ENCODE measurements around the gene DDX6.
"Not testable (repeated sequence)": the region's sequence is repeated elsewhere in the genome, so short reads cannot be mapped to it uniquely, and the experiment has no call there.

The DDX6 gene

GRCh38 chr11:118791961-118792569 is 1.1 kb upstream of the DDX6 start:
- DNase-seq (ENCODE audit: low read depth in 2 of 2) = peak in 1 of 2 donors; percentile 38

DNA sequence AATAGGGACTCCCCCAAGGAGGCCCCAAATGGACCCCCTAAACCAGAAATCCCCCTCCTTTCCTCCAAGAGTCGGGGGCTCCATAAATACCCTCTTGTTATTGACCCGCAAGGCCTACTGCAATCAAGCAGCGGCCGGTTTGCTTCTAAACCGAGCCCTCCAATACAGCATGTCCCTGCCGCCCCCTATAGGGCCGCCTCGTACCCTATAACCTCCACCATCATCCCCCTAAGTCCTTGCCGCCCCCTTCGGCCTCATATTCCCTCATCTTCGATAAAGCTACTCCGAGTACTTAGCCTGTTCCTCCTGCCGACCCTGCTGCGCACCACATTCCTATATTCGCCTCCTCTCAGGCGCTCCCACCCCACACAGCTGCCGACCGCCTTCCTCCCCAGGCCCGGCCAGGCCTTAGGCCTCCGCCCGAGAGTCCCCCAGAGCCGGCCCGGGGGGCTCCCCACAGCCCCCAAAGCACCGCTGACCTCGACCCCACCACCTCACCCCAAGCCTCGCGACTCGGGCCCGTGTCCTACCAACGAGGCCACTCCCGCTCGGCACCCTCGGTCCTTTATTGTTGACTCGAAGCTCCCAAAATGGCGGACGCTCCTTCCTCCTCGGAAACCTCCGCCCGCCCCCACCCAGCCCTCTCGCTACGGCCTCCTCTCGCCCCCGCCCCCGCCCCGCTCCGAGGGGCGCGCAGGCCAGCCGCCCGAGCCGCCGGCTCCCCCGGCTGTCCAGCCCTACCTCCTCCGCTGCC is 430 bp downstream of the DDX6 start:
- peak in 1 of 2 donors; percentile 45 for DNase-seq (ENCODE audit: low read depth in 2 of 2)

- DNase-seq (ENCODE audit: low read depth in 2 of 2) = no peak
Observed at GRCh38 chr11:118789501-118790356, 1.2 kb downstream of the DDX6 start.

GRCh38 chr11:118786657-118787056 is 4.3 kb downstream of the DDX6 start:
- DNase-seq (ENCODE audit: low read depth in 2 of 2) = no peak

GRCh38 chr11:118785362-118785761 is 5.6 kb downstream of the DDX6 start:
- no peak for DNase-seq (ENCODE audit: low read depth in 2 of 2)

DNA sequence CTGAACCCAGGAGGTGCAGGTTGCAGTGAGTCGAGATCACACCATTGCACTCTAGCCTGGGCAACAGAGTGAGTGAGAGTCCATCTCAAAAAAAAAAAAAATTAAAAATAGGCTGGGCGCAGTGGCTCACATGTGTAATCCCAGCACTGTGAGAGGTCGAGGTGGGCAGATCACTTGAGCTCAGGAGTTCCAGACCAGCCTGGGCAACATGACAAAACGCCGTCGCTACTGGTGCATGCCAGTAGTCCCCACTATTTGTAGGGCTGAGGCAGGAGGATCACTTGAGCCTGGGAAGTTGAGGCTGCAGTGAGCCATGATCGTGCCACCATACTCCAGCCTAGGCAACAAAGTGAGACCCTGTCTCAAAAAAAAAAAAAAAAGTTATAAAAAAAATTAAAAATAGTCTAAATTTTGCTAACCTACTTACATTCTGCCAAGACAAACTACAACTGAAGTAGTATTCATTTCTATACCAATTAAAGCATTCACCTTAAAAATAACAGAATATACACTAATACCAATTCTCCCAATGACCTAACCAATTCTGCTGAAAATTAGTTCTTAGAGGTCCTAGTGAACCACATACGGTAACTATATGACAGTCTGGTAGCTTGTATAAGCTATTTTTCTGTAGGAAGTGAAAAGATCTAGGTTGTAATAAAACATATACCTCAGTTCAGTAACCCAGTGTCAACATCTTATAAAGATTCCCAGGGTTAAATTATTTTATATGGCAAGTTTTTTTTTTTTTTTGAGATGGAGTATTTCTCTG is 7.1 kb downstream of the DDX6 start:
- DNase-seq (ENCODE audit: low read depth in 2 of 2) = no peak

GRCh38 chr11:118783324-118783723 is 7.6 kb downstream of the DDX6 start:
- DNase-seq (ENCODE audit: low read depth in 2 of 2) = not testable (repeated sequence)

GRCh38 chr11:118778898-118779297 is 12.1 kb downstream of the DDX6 start:
- no peak for DNase-seq (ENCODE audit: low read depth in 2 of 2)

DNA sequence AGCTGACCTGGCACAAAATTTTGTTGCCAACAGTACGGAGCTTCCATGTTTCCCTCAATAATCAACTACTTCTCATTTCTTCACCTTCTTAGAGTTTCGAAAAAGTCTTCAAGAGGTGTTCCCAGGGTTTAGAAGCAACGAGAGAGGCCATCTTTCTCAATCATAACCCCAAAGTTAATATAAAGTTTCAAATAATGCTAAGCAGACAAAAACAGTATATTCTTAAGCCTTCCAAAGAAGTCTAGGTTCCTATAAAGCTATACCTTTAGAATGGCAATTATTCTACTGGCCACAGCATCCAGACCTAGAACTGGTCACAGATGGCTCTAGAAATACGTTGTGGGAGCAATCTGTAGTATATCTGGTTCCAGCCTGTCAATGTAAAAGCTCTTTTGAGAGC is 16.9 kb downstream of the DDX6 start:
- DNase-seq (ENCODE audit: low read depth in 2 of 2) = no peak

DNA sequence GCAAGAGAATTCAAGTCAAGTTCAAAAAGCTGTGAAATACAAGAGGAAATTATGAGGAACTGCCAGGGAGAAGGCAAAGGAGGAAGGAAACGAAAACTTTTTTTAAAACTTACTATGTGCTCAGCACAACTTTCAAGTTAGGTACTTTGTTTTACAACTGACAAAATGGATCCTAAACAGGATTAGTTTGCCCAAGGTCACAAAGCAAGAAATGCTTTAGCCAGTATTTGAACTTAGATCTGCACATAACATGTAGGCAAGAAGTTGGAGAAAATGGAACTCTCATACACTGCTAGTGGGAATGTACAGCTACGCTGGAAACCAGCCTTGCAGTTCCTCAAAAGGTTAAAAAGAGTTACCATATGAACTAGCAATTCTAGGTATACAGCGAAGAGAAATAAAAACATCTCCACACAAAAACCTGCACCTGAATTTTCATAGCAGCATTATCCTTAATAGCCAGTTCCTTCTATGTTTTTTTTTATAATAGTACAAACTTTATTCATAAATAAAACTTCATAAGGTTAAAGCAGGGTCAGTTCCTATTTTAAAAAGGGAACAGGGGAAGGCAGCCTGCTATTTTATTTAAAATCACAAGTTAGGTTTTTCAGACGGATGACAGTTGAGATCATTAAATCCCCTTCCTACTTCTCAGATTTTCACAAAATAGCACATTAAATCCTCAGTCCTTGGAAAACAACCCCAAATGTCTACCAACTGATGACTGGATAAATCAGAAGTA is 19.2 kb downstream of the DDX6 start:
- no peak for DNase-seq (ENCODE audit: low read depth in 2 of 2)

GRCh38 chr11:118768690-118769089 is 22.3 kb downstream of the DDX6 start:
- DNase-seq (ENCODE audit: low read depth in 2 of 2) = no peak

- no peak for DNase-seq (ENCODE audit: low read depth in 2 of 2)
Observed at GRCh38 chr11:118766035-118766434, 24.9 kb downstream of the DDX6 start.

DNA sequence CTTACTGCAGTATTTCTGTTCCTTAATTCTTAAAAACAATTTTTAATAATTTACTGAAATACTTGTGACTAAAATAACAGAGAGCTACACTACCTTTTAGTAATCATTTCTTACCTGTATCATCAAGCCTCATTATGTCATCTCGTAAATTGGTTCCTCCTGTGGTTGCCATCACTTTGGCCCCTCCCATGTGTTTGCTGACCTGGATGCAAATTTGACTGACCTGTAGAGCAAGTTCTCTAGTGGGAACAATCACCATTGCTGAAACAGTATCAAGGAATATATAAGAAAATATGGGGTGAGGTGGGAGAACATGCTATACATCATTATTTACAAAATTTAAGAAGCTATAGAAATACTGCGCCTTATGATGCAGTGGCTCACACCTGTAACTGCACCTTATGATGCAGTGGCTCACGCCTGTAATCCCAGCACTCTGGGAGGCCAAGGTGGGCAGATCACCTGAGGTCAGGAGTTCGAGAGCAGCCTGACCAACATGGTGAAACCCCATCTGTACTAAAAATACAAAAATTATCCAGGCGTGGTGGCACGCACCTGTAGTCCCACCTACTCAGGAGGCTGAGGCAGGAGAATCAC is 25.8 kb downstream of the DDX6 start:
- DNase-seq (ENCODE audit: low read depth in 2 of 2) = not testable (repeated sequence)

DNA sequence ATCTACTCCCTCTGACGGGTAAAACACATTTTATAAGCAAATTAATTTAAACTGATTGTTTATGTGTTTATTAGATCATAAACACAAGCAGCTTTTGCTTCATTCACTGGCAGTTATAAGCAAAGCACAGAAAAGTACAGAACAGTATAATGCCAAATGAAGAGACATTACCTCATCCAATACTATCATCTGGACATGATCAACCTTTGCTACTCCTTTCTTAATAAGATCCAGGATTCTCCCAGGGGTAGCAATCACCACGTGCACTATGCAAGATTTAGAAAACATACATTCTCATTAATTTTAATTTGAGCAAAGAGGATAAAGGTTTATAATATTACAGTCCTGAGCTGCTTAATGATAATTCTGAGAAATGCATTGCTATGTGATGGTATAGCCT is 27.9 kb downstream of the DDX6 start:
- no peak for DNase-seq (ENCODE audit: low read depth in 2 of 2)

DNA sequence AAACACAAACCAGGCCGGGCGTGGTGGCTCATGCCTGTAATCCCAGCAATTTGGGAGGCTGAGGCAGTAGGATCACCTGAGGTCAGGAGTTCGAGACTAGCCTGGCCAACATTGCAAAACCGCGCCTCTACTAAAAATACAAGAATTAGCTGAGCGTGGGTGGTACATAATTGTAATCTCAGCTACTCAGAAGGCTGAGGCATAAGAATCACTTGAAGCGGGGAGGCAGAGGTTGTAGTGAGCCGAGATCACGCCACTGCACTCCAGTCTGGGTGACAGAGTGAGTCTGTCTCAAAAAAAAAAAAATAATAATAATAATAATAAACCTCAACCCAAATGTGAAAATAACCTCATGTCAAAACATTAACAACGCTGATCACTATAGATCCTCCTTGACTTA is 29.0 kb downstream of the DDX6 start:
- not testable (repeated sequence) for DNase-seq (ENCODE audit: low read depth in 2 of 2)

- DNase-seq (ENCODE audit: low read depth in 2 of 2) = no peak
Observed at GRCh38 chr11:118757876-118758399, 33.0 kb downstream of the DDX6 start.

DNA sequence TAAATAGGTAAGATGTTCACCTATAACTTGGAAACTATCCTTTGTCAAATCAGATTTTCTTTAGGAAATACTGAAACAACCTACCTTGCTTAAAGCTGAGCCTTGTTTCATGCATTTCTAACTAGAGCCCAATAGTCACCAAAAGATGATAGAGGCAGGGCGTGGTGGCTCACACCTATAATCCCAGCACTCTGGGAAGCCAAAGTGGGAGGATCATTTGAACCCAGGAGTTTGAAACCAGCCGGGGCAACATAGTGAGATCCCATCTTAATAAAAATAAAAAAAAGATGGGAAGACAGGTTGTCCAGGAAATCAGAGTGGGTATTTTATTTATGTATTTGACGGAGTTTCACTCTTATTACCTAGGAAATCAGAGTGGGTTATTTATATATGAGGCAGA is 38.3 kb downstream of the DDX6 start:
- DNase-seq (ENCODE audit: low read depth in 2 of 2) = no peak

DNA sequence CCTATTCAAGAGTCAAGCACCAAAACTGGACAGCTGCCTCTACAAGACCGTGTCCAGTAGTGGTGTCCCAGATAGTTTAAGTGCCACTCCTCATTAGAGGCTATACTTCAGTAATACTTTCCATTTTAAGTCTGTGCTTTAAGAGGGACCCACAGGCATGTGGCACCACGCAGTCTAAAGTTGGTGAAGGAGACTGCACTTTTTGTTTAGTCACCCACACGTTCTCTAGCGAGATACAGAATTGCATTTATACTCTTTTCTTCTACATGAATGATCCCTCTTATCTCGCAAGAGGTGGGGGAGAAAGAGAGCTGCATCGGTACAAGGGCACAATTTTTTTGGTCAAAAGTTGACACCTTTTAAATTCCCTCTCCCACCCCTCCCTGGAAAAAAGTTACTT is 41.5 kb downstream of the DDX6 start:
- no peak for DNase-seq (ENCODE audit: low read depth in 2 of 2)

DNA sequence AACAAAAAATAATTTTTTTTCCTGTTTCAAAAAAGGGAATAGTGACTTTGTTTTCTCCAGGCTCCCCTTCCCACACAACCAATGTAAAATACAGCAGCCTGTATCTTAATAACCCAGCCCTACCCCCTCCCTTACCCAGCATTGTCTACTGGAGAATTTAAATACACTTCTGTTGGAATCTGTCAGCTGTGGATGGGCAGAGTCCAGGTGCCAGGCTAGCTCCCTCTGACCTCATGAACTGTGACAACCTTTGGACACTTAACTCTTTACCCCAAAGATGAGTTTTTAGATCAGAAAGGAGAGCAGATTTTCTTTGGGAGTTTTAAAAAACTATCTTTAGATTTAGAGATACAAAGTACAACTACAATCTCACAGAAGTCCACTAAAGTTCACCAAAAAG is 42.9 kb downstream of the DDX6 start:
- DNase-seq (ENCODE audit: low read depth in 2 of 2) = no peak

- no peak for DNase-seq (ENCODE audit: low read depth in 2 of 2)
Observed at GRCh38 chr11:118746988-118747585, 43.9 kb downstream of the DDX6 start.

Measured in stimulated activated CD8-positive, alpha-beta memory T cell treated with anti-CD3 and anti-CD28 coated beads, Interleukin-7, amount 100 ng/mL, for 4 hours (primary cell).